OCI-LY3 (cell line): ENCODE results near the gene RPS6KA5.

Source experiments
- CTCF ChIP-seq: fragments of 200-600, 300-600 bp; sonication (generic); IDR thresholded peaks from 2 replicates; pipeline ENCODE4 v1.5.1; 2014; ENCODE audit warnings: antibody characterized with exemption, low read length, low read depth
- EZH2phosphoT487 ChIP-seq: fragments of 200-600 bp; shearing (Covaris generic); IDR thresholded peaks from 2 replicates; pipeline ENCODE4 v1.6.1; 2018; ENCODE audit warnings: antibody characterized with exemption, mixed run types, low read depth

DNA sequence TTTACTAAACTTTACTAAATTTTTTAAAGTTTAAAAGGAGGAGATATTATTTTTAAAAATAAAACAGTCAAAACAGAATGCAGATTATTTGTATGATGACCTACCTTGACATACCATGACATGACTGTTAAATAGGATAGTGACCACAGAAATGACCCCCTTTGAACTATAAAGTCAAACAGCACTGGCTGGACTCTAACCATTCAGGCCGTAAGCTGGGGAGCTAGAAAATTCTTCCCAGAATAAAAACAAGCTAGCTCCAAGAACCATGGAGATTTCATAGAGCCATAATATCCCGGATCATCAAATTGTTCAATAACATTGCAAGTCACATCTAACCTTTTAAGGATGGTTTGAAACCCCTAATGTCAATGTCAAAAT, 50.3 kb downstream of the RPS6KA5 start:
- TF ChIP-seq CTCF (no peak), EZH2phosphoT487 (no peak)
